Stimulated activated CD8-positive, alpha-beta memory T cell treated with anti-CD3 and anti-CD28 coated beads, Interleukin-12 subunit alpha, Interleukin-12 subunit beta, amount 100 ng/mL, for 1 hour (primary cell): ENCODE measurements around the gene NOXO1.

Experiments
- DNase-seq: peaks from one replicate; pipeline ENCODE4 v3.0.0-alpha.2; 2020; ENCODE audit warnings: low read depth

NOXO1 gene

GRCh38 chr16:2009791-2010510 lies 28.7 kb upstream of the NOXO1 start, which contains the start of gene ZNF598:
ZNF598 (minus strand) TSS chr16:2009821.
- peak; percentile 64 for DNase-seq

- no peak for DNase-seq
Measured at GRCh38 chr16:2009164-2009711, 28.0 kb upstream of the NOXO1 start.

- no peak for DNase-seq
Measured at GRCh38 chr16:2008631-2009163, 27.4 kb upstream of the NOXO1 start.

GRCh38 chr16:2008009-2008526 lies 26.8 kb upstream of the NOXO1 start:
- DNase-seq = no peak

GRCh38 chr16:2007081-2007836 lies 26.0 kb upstream of the NOXO1 start:
- DNase-seq = no peak

GRCh38 chr16:2006317-2006716 lies 25.0 kb upstream of the NOXO1 start:
- no peak for DNase-seq

DNA sequence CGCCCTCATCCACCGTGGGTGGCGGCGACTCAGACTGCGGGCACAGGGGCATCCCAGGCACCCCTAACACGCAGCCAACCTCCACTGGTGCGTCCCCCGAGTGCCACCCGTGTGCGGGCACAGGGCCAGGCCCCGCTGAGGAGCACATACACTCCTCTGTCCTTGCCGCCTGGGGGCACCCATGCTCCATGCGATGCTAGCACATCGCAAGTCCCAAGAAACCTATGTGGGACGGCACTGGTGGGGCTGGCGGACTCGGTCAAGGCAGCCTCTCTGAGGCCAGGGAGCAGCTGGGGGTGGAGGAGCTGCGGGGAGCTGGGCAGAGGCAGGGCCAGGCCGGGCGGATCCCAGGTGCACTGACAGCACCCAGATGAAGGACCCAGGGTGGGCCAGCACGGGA lies 24.4 kb upstream of the NOXO1 start:
- no peak for DNase-seq

DNA sequence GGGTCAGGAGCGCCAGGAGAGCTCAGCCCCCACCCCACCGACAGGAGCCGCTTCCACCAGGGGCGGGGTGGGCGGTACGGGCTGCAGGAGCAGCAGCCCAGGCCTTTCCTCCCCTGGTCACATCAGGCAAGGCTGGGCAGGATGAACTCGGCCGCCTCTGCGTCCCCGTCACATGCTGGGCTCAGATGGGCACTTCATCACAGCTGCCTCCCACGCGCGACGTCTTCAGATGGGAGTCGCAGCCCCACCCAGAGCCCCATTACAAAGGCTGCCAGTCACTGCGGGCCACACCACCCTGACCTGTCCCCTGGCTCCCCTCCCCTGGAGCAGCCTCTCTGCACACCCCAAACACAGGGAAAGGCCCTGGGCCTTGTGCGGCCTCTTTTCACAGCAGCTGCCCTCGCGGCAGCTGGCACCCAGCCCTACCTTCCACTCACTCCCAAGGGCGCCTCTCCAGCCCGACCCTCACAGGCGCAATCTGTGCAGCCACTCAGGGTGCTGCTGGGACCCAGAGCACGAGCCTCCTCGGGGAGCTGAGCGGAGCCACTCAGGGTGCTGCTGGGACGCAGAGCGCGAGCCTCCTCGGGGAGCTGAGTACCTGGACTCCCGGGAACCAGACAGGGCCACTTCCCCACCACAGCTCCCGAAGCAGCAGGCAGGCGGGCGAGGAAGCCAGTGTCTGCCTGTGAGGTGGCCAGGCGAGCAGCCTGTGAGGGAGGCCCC lies 23.7 kb upstream of the NOXO1 start:
- DNase-seq = no peak

- DNase-seq = peak; percentile 69
Measured at GRCh38 chr16:2003827-2004641, 22.8 kb upstream of the NOXO1 start.

DNA sequence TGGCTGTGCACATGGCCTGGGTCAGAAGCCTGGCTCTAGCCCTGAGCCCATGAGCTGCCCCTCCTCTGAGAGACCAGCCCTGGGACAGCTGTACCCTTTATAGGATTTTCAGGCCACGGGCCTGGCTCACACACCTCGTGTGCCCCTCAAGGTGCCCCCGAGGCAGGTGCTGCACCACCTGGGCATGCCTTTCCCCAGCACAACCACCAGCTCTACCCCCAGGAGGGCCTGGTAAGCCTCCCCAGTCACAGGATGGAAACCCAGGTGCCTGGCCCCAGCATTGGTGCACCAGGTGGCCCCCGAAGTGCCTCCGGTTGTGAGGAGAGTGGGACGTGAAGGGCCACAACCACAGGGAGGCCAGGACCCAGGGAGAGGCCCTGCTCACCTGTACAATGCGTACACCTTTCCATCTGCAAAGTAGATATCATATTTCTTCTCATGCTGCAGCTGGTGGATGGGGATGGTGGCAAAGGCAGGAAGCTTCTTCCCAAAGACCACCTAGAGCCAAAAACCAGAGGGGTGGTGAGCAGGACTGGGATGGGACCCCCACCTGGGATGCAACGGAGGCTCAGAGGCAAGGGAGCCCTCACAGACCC lies 22.1 kb upstream of the NOXO1 start:
- DNase-seq = no peak

GRCh38 chr16:2002406-2003230 lies 21.3 kb upstream of the NOXO1 start:
- no peak for DNase-seq

- DNase-seq = no peak
Measured at GRCh38 chr16:2001456-2002355, 20.4 kb upstream of the NOXO1 start.

- DNase-seq = no peak
Measured at GRCh38 chr16:2001035-2001434, 19.8 kb upstream of the NOXO1 start.

DNA sequence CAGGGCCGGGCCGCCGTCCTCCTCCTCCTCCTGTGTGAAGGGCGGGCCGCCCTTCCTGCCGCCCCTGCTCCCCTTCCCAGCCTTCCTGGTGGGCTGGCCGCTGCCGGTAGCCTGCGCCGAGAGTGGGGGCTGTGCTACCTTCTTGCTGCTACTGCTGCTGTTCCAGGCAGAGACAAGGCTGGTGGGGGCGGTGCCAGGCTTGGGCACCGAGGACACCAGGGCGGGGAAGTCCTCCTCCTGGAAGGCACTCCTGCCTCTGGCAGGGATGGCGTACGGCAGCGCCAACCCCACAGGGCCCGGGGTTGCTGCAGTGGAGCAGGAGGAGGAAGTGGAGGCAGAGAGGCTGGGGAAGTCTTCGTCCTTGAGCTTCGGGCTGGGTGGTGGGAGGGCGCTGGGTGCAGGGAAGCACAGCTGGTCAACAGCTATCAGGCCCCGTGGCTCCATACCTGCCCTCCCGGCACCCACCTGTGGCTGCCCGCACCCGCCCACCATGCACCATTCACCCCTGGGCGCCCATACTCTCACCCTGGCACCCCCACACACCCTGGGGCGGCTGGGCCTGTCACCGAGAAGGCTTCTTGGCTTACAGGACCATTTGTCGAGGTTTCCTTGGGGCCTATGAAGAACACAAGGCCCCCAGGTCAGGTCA lies 18.7 kb upstream of the NOXO1 start:
- no peak for DNase-seq

GRCh38 chr16:1998852-1999801 lies 17.9 kb upstream of the NOXO1 start:
- DNase-seq = no peak

GRCh38 chr16:1998360-1998835 lies 17.1 kb upstream of the NOXO1 start:
- no peak for DNase-seq
